PFSK-1 (cell line): ENCODE data around the gene FKBP10.

ENCODE experiments used
- SIN3A ChIP-seq: IDR thresholded peaks from 2 replicates; pipeline ENCODE4 v1.6.1; 2012; ENCODE audit warnings: mild to moderate bottlenecking, low read length, moderate library complexity, borderline replicate concordance; ENCODE audit not compliant: insufficient read depth
- TAF1 ChIP-seq: IDR thresholded peaks from 2 replicates; pipeline ENCODE4 v1.6.1; 2012; ENCODE audit warnings: low read length, control low read depth, borderline replicate concordance; ENCODE audit not compliant: insufficient read depth

DNA sequence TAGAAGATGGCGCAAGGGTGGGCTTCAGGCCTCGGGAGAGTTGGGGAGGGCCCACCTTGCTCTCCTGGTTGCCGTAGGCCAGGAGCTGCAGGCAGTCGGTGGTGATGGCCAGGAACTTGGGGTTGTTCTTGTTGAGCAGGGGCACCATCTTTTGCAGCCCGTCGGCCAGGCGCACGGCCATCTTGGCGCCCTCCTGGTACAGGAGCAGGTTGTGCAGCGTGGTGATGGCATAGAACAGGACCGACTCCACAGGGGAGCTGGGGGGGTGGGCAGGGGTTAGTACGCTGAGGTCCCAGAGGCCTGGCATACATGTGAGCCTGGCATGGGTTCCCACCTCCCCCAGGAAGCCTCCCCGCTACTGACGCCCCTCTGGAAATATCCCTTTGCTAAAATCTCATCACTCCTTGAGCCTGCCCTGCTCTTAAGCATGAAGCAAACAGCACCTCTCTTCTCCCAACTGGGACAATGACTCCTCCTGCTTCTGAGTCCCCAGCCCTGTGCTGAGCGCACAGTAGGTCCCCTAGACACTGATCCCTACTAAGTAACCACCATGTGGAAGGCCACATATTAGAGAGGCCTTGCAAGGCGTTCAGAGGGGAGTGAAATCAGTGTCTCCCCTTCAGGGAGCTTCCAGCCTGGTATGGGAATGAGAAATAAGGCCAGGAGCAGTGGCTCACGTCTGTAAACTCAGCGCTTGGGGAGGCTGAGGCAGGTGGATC, 45.3 kb upstream of the FKBP10 start:
- no peak for TF ChIP-seq SIN3A
- TF ChIP-seq TAF1, result no peak
